Measurements from ENCODE around the gene SCO1. TPM values are rescaled to one million over a fixed set of nuclear protein-coding genes. Genes with fewer than 3 reads are reported as not detected.

SCO1 gene
- total and polyA plus RNA-seq, 7 donors, result 17.5 to 38.9 (median 28.6) TPM

DNA sequence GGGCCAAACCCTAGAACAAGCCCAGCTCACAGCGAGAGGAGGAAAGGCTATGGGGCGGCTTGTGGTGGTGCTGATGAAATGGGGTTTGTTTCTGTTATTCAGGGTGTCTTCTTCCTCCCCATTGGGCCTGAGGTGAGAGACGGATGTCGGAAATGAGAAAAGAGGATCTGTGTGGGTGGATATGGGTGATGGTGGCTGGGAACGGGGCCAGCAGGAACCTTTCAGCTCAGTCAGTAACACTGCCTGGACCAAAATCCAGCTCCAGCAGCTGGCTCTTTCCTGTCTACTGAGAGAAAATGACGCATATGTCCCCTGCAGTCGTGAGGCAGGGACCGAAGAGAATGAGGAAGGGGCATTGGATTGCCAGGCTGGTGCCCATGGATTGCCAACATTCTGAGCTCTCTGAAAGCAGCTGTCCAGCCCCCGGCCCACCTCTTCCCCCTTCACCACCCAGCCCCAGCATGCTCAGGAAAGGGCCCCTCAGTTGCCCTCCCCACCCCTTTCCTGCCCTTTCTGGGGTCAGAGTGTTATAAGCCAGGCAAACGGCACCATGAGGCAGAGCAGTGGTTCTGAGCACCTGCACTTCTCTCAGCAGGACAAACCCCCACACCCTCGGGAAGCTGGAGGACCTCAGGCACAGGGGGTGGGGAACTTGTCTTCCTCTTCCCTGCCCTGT is 44.2 kb downstream of the SCO1 start:
- peaks cover 0 to 21% of the 10 kb centered on the region in 2 donors for H3K36me3 ChIP-seq (ENCODE audit: insufficient read depth in 1 of 2, low read depth in 1 of 2)
- H3K4me3 ChIP-seq, result no peak overlapping the region
- H3K27me3 ChIP-seq (ENCODE audit: insufficient read depth in 3 of 3, low read length in 2 of 3), result no peaks in the 10 kb centered on the region
- no peak for DNase-seq
- TF ChIP-seq CTCF (IDR thresholded peaks at IDR 0.05), result no peak
- H3K4me1 ChIP-seq, result no peaks in the 10 kb centered on the region
- no peak overlapping the region for H3K27ac ChIP-seq
- no peaks in the 10 kb centered on the region for H3K9me3 ChIP-seq
- WGBS, 3 donors, result 47 to 52% (median 51%) methylated on average over 10 to 11 of the region's 11 CpGs
- intact Hi-C loops (cut with DNase I), result no loop called here
- no peak for ATAC-seq

GRCh38 chr17:10651927-10652326 is 45.4 kb downstream of the SCO1 start:
- TF ChIP-seq CTCF (IDR thresholded peaks at IDR 0.05), result no peak
- Histone ChIP-seq H3K9me3 (no peaks in the 10 kb centered on the region), H3K4me3 (no peak overlapping the region), H3K27ac (no peak overlapping the region), H3K4me1 (no peaks in the 10 kb centered on the region), H3K27me3 (ENCODE audit: insufficient read depth in 3 of 3, low read length in 2 of 3) (no peaks in the 10 kb centered on the region), H3K36me3 (ENCODE audit: insufficient read depth in 1 of 2, low read depth in 1 of 2) (peaks cover 0 to 25% of the 10 kb centered on the region in 2 donors)
- DNase-seq (no peak), ATAC-seq (no peak)
- intact Hi-C loops (cut with DNase I), result no loop called here
- WGBS, 3 donors, result 74 to 86% (median 81%) methylated on average over 9 of the region's 9 CpGs

- DNase-seq (no peak), ATAC-seq (no peak)
- peaks cover 0 to 39% of the 10 kb centered on the region in 2 donors for H3K36me3 ChIP-seq (ENCODE audit: insufficient read depth in 1 of 2, low read depth in 1 of 2)
- TF ChIP-seq CTCF (IDR thresholded peaks at IDR 0.05), result no peak
- no peaks in the 10 kb centered on the region for H3K4me1 ChIP-seq
- no peak overlapping the region for H3K27ac ChIP-seq
- H3K27me3 ChIP-seq (ENCODE audit: insufficient read depth in 3 of 3, low read length in 2 of 3), result no peaks in the 10 kb centered on the region
- 89 to 96% (median 92%) methylated on average over 5 of the region's 5 CpGs for WGBS, 3 donors
- H3K9me3 ChIP-seq, result no peaks in the 10 kb centered on the region
- no peak overlapping the region for H3K4me3 ChIP-seq
- intact Hi-C loops (cut with DNase I), result loop anchor here in 1 of 2 donors (5.0 kb wide), 1 partner anchor 198 kb away; no protein-coding TSS in a partner anchor
Measured at GRCh38 chr17:10649602-10650001, 47.7 kb downstream of the SCO1 start.

DNA sequence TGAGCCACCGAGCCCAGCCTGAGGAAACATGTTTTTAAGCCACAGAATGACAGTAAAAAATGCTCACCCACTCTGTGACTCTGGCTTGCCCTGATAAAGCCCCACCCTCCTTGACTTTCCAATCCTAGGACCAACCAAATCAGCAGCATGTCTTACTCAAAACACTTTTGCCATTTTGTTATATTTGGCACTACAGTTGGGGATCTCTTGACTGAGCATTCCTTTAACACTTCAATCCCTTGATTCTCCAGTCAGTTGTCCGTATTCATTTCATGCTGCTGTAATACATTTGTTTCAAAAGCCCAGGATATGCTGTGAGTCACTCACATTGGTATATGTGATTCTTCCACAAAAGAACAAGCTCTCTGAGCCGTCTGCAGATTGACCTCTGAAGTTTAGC is 48.4 kb downstream of the SCO1 start:
- intact Hi-C loops (cut with DNase I), result loop anchor here in 1 of 2 donors (5.0 kb wide), 1 partner anchor 198 kb away; no protein-coding TSS in a partner anchor
- DNase-seq (no peak), ATAC-seq (no peak)
- no peaks in the 10 kb centered on the region for H3K27me3 ChIP-seq (ENCODE audit: insufficient read depth in 3 of 3, low read length in 2 of 3)
- H3K4me1 ChIP-seq, result no peaks in the 10 kb centered on the region
- no peak overlapping the region for H3K4me3 ChIP-seq
- no peaks in the 10 kb centered on the region for H3K9me3 ChIP-seq
- H3K27ac ChIP-seq, result no peak overlapping the region
- peaks cover 0 to 45% of the 10 kb centered on the region in 2 donors for H3K36me3 ChIP-seq (ENCODE audit: insufficient read depth in 1 of 2, low read depth in 1 of 2)
- no peak for TF ChIP-seq CTCF (IDR thresholded peaks at IDR 0.05)
- WGBS, 3 donors, result 74 to 79% (median 78%) methylated on average over 3 of the region's 3 CpGs

Data from psoas muscle (tissue), 8 donors.